Measurements from ENCODE around the gene PTGIS. TPM values are rescaled to one million over a fixed set of nuclear protein-coding genes. Genes with fewer than 3 reads are reported as not detected.

The PTGIS gene
- total and polyA plus RNA-seq, 2 experiments from 2014 or later, result 109 to 192 TPM

GRCh38 chr20:49505518-49505917 is 62.4 kb downstream of the PTGIS start:
- Histone ChIP-seq H4K20me1 (ENCODE audit: insufficient read depth) (no peaks in the 10 kb centered on the region), H2AFZ (no peak overlapping the region), H3K4me3 (no peak overlapping the region), H3K27me3 (replicated peaks; ENCODE audit: insufficient read depth) (no peaks in the 10 kb centered on the region), H3K9ac (no peak overlapping the region), H3K9me3 (ENCODE audit: low read depth) (no peaks in the 10 kb centered on the region), H3K4me1 (ENCODE audit: insufficient read depth) (peaks cover 8% of the 10 kb centered on the region), H3K27ac (no peak overlapping the region), H3K4me2 (ENCODE audit: unreplicated experiment) (no peak overlapping the region), H3K36me3 (ENCODE audit: low read depth) (peaks cover 25% of the 10 kb centered on the region), H3K9me2 (ENCODE audit: insufficient read depth) (no peaks in the 10 kb centered on the region), H3F3A (ENCODE audit: insufficient read depth) (peaks cover 41% of the 10 kb centered on the region), H3K79me2 (ENCODE audit: insufficient read depth) (no peaks in the 10 kb centered on the region)
- TF ChIP-seq EZH2phosphoT487 (IDR thresholded peaks at IDR 0.05; ENCODE audit: insufficient read depth, low read depth) (no peak), EZH2 (IDR thresholded peaks at IDR 0.05; ENCODE audit: insufficient read depth, poor library complexity, severe bottlenecking) (no peak)
- DNase-seq, result peak; percentile 62
- in situ Hi-C loops (cut with MboI), result loop anchor here (10.0 kb wide), 1 partner anchor 171 kb away; no protein-coding TSS in a partner anchor
- 69 to 71% methylated on average over 9 of the region's 9 CpGs for WGBS, 2 experiments (ENCODE audit: low coverage in 1 of 2, low lambda C conversion rate in 2 of 2, missing lambda C conversion rate in 2 of 2)

- Histone ChIP-seq H3K9ac (no peak overlapping the region), H3K79me2 (ENCODE audit: insufficient read depth) (no peaks in the 10 kb centered on the region), H3K9me2 (ENCODE audit: insufficient read depth) (no peaks in the 10 kb centered on the region), H2AFZ (no peak overlapping the region), H3K4me3 (no peak overlapping the region), H3F3A (ENCODE audit: insufficient read depth) (peaks cover 32% of the 10 kb centered on the region), H4K20me1 (ENCODE audit: insufficient read depth) (no peaks in the 10 kb centered on the region), H3K4me2 (ENCODE audit: unreplicated experiment) (no peak overlapping the region), H3K27me3 (replicated peaks; ENCODE audit: insufficient read depth) (0 out of 2 replicates have a peak, but pooled peaks cover 5% of the 10 kb centered on the region), H3K9me3 (ENCODE audit: low read depth) (no peaks in the 10 kb centered on the region), H3K4me1 (ENCODE audit: insufficient read depth) (no peaks in the 10 kb centered on the region), H3K36me3 (ENCODE audit: low read depth) (peaks cover 17% of the 10 kb centered on the region; the same call in 1 of the 2 replicates), H3K27ac (no peak overlapping the region)
- WGBS, 2 experiments (ENCODE audit: low coverage in 1 of 2, low lambda C conversion rate in 2 of 2, missing lambda C conversion rate in 2 of 2), result 82 to 83% methylated on average over 6 of the region's 6 CpGs
- in situ Hi-C loops (cut with MboI), result loop anchor here (10.0 kb wide), 1 partner anchor 168 kb away; no protein-coding TSS in a partner anchor
- no peak for TF ChIP-seq EZH2 (IDR thresholded peaks at IDR 0.05; ENCODE audit: insufficient read depth, poor library complexity, severe bottlenecking)
- TF ChIP-seq EZH2phosphoT487 (IDR thresholded peaks at IDR 0.05; ENCODE audit: insufficient read depth, low read depth), result no peak
- no peak for DNase-seq
Observed at GRCh38 chr20:49503176-49503575, 64.8 kb downstream of the PTGIS start.

- in situ Hi-C loops (cut with MboI), result loop anchor here (10.0 kb wide), 1 partner anchor 167 kb away; no protein-coding TSS in a partner anchor
Observed at GRCh38 chr20:49501917-49502316, 66.0 kb downstream of the PTGIS start.

GRCh38 chr20:49497398-49497669 is 70.6 kb downstream of the PTGIS start:
- Histone ChIP-seq H3K9me2 (ENCODE audit: insufficient read depth) (no peaks in the 10 kb centered on the region), H3K9me3 (ENCODE audit: low read depth) (no peaks in the 10 kb centered on the region), H3K4me2 (ENCODE audit: unreplicated experiment) (no peak overlapping the region), H2AFZ (no peak overlapping the region), H3K4me3 (no peak overlapping the region), H3F3A (ENCODE audit: insufficient read depth) (peaks cover 13% of the 10 kb centered on the region), H3K79me2 (ENCODE audit: insufficient read depth) (no peaks in the 10 kb centered on the region), H3K9ac (no peak overlapping the region), H3K27ac (no peak overlapping the region), H3K27me3 (replicated peaks; ENCODE audit: insufficient read depth) (peaks cover 17% of the 10 kb centered on the region), H3K36me3 (ENCODE audit: low read depth) (no peaks in the 10 kb centered on the region), H4K20me1 (ENCODE audit: insufficient read depth) (no peaks in the 10 kb centered on the region), H3K4me1 (ENCODE audit: insufficient read depth) (no peaks in the 10 kb centered on the region)
- TF ChIP-seq EZH2phosphoT487 (IDR thresholded peaks at IDR 0.05; ENCODE audit: insufficient read depth, low read depth) (no peak), EZH2 (IDR thresholded peaks at IDR 0.05; ENCODE audit: insufficient read depth, poor library complexity, severe bottlenecking) (no peak)
- 29 to 32% methylated on average over 1 of the region's 1 CpG for WGBS, 2 experiments (ENCODE audit: low coverage in 1 of 2, low lambda C conversion rate in 2 of 2, missing lambda C conversion rate in 2 of 2)
- in situ Hi-C loops (cut with MboI), result no loop called here
- DNase-seq, result no peak

More at GRCh38 chr20:49501917-49502316, 66.0 kb downstream of the PTGIS start:
- no peak overlapping the region for H3K4me3 ChIP-seq
- no peak overlapping the region for H3K4me2 ChIP-seq (ENCODE audit: unreplicated experiment)
- no peaks in the 10 kb centered on the region for H3K9me3 ChIP-seq (ENCODE audit: low read depth)
- no peaks in the 10 kb centered on the region for H3K9me2 ChIP-seq (ENCODE audit: insufficient read depth)
- peak; percentile 51 for DNase-seq
- no peaks in the 10 kb centered on the region for H3K79me2 ChIP-seq (ENCODE audit: insufficient read depth)
- no peak overlapping the region for H2AFZ ChIP-seq
- H3K4me1 ChIP-seq (ENCODE audit: insufficient read depth), result no peaks in the 10 kb centered on the region
- peaks cover 13% of the 10 kb centered on the region for H3K27me3 ChIP-seq (replicated peaks; ENCODE audit: insufficient read depth)
- 61 to 75% methylated on average over 3 of the region's 3 CpGs for WGBS, 2 experiments (ENCODE audit: low coverage in 1 of 2, low lambda C conversion rate in 2 of 2, missing lambda C conversion rate in 2 of 2)
- peaks cover 7% of the 10 kb centered on the region; the same call in 1 of the 2 replicates for H3K36me3 ChIP-seq (ENCODE audit: low read depth)
- H3K27ac ChIP-seq, result no peak overlapping the region
- no peak overlapping the region for H3K9ac ChIP-seq
- H4K20me1 ChIP-seq (ENCODE audit: insufficient read depth), result no peaks in the 10 kb centered on the region
- H3F3A ChIP-seq (ENCODE audit: insufficient read depth), result peaks cover 32% of the 10 kb centered on the region
- TF ChIP-seq EZH2phosphoT487 (IDR thresholded peaks at IDR 0.05; ENCODE audit: insufficient read depth, low read depth) (no peak), EZH2 (IDR thresholded peaks at IDR 0.05; ENCODE audit: insufficient read depth, poor library complexity, severe bottlenecking) (no peak)
